ENCODE data around the gene SFXN5.

The SFXN5 gene

GRCh38 chr2:72995430-72996116 lies 75.9 kb downstream of the SFXN5 start:
- TF ChIP-seq CTCF (IDR thresholded peaks at IDR 0.05; ENCODE audit: low read depth, low read length): no peak
- DNase-seq (ENCODE audit: extremely low read depth, low read depth): no peak

- no peak for DNase-seq (ENCODE audit: extremely low read depth, low read depth)
- no peak for TF ChIP-seq CTCF (IDR thresholded peaks at IDR 0.05; ENCODE audit: low read depth, low read length)
Measured at GRCh38 chr2:72994991-72995380, 76.5 kb downstream of the SFXN5 start.

GRCh38 chr2:72994282-72994990 lies 77.1 kb downstream of the SFXN5 start:
- no peak for DNase-seq (ENCODE audit: extremely low read depth, low read depth)
- TF ChIP-seq CTCF (IDR thresholded peaks at IDR 0.05; ENCODE audit: low read depth, low read length): no peak

DNA sequence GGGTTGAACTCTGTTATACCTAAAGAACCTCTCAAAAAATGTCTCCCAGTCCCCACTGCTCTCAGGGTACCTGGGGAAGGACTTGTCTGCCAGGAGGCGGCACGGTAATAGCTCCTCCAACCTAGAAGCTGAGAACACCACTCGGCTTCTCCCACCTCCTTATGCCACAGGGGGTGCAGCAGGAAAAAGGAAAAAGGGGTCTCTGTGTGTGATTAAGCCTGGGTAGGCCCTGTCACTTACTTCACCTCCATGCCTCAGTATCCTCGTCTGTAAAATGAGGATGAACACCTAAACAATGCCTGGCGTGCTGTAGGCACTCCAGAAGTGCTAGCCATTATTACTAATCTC lies 77.6 kb downstream of the SFXN5 start:
- no peak for DNase-seq (ENCODE audit: extremely low read depth, low read depth)
- TF ChIP-seq CTCF (IDR thresholded peaks at IDR 0.05; ENCODE audit: low read depth, low read length): no peak

DNA sequence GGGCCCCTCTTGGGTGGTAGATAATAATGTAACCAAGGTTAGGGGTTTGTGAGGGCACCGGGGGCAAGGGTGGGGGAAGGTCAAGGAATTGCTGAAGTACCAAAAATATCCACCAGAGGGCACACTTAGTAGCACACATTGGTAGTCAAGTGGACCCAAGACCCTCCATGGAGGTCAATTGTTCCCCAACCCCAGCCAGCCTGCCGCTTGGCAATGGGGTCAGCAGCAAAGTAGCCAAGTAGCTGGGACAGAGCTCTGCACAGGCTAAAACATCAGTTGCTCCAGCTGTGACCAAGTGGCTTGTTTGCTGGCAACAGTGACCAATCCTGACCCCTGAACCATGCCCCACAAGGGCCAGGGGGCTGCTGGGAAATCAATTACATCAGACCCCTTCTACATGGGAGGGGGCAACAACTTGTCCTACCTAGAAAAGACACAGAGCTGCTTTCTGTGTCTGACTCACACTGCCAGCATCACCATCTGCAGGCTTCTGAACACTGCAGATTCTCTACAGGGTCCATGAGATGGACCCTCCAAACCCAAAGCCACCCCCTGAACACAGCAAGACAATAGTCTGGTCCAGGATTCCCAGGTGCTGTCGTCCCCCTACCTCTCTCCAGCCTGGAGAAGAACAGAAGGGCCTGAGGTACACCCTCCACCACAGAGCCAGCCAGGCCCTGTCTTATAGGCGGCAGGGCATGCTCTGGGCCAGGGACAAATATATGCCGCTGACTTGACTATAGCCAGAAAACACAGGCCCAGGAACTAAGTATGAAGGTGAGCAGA lies 78.2 kb downstream of the SFXN5 start:
- DNase-seq (ENCODE audit: extremely low read depth, low read depth): no peak
- TF ChIP-seq CTCF (IDR thresholded peaks at IDR 0.05; ENCODE audit: low read depth, low read length): peak; percentile 75

GRCh38 chr2:72992734-72993102 lies 78.8 kb downstream of the SFXN5 start:
- no peak for DNase-seq (ENCODE audit: extremely low read depth, low read depth)
- TF ChIP-seq CTCF (IDR thresholded peaks at IDR 0.05; ENCODE audit: low read depth, low read length): no peak

Measured in AG09319 (cell line).